K562 (cell line): Measurements from ENCODE around the gene AKAP10.

ENCODE experiments used
- CBFA2T3 ChIP-seq: fragments of 450-650 bp; IDR thresholded peaks from 2 replicates; pipeline ENCODE4 v1.6.1; 2017
- CTCF ChIP-seq, 3 experiments: IDR thresholded peaks in 2 of 3; conservative IDR thresholded peaks in 1 of 3; 2 replicates each; pipeline ENCODE4 v1.5.1; 2011 to 2012; ENCODE audit warnings: low read length in 3 of 3, mild to moderate bottlenecking in 3 of 3, control low read depth in 2 of 3, improper control_type of control experiment in 1 of 3, inconsistent platforms in 1 of 3, low read depth in 1 of 3, mixed read lengths in 1 of 3, moderate library complexity in 1 of 3; ENCODE audit not compliant: insufficient read depth in 2 of 3
- EP300 ChIP-seq: IDR thresholded peaks from 2 replicates; pipeline ENCODE4 v1.6.1; 2012; ENCODE audit warnings: low read length, improper control_type of control experiment
- HNRNPUL1 ChIP-seq: fragments of 200-400 bp; formaldehyde crosslinking; IDR thresholded peaks from 2 replicates; pipeline ENCODE4 v1.6.1; 2017; ENCODE audit warnings: low read length
- NCOA1 ChIP-seq: fragments of 450-650 bp; IDR thresholded peaks from 2 replicates; pipeline ENCODE4 v1.6.1; 2016; ENCODE audit warnings: low read depth
- NFE2 ChIP-seq: IDR thresholded peaks from 2 replicates; pipeline ENCODE4 v1.6.1; 2014; ENCODE audit warnings: antibody characterized with exemption, low read depth
- PML ChIP-seq: IDR thresholded peaks from 2 replicates; pipeline ENCODE4 v1.6.1; 2012; ENCODE audit warnings: low read length, inconsistent platforms
- POLR2AphosphoS5 ChIP-seq: IDR thresholded peaks from 2 replicates; pipeline ENCODE4 v1.6.1; 2011; ENCODE audit warnings: mild to moderate bottlenecking, low read depth, low read length, moderate library complexity; ENCODE audit not compliant: control insufficient read depth, insufficient read depth
- TBL1XR1 ChIP-seq, 2 experiments: IDR thresholded peaks; 2 replicates each; pipeline ENCODE4 v1.6.1; 2012; ENCODE audit warnings: improper control_type of control experiment in 2 of 2, low read length in 2 of 2, mild to moderate bottlenecking in 1 of 2

- no peak for TF ChIP-seq POLR2AphosphoS5
- no peak for TF ChIP-seq PML
- no peak for TF ChIP-seq EP300
- TF ChIP-seq CBFA2T3: no peak
- TF ChIP-seq NCOA1: no peak
- TF ChIP-seq HNRNPUL1: no peak
- TF ChIP-seq CTCF (IDR thresholded peaks at IDR 0.05 in 2 of 3, conservative IDR thresholded peaks at IDR 0.05 in 1 of 3; ENCODE audit: insufficient read depth in 2 of 3, low read depth in 1 of 3, low read length in 3 of 3): no peak
- TF ChIP-seq NFE2: no peak
- TF ChIP-seq TBL1XR1 (IDR thresholded peaks at IDR 0.05; ENCODE audit: low read length in 2 of 2): no peak
These were observed 34.0 kb downstream of the AKAP10 start for GRCh38 chr17:19943599-19943998.
